GM12878 (cell line): ENCODE data around the gene DERL3. TPM values are rescaled to one million over a fixed set of nuclear protein-coding genes. Genes with fewer than 3 reads are reported as not detected.

Source experiments
- ATAC-seq: fragments of 200-7000 bp; cut with Tn5 transposase; 3 replicates; pipeline ENCODE4 v1.9.1; 2020; ENCODE audit warnings: mild to moderate bottlenecking, moderate library complexity
- BruUV-seq: library from RNA; stranded (reverse); fragments of 400-500 nt; replicated peaks from 2 replicates; lab custom pipeline; 2021; lab: Mats Ljungman, UMichigan
- CTCF ChIA-PET: fragments of 300-600 bp; sonication (Branson Sonifier 250); formaldehyde crosslinking; extraction: SDS; loops from one replicate; lab custom pipeline; 2021; ENCODE audit warnings: inconsistent platforms; lab: Yijun Ruan, JAX
- POLR2A ChIA-PET: fragments of 350-600 bp; formaldehyde crosslinking; extraction: SDS; loops from one replicate; lab custom pipeline; 2021; ENCODE audit warnings: inconsistent platforms; lab: Charles Lee
- RAD21 ChIA-PET: fragments of 300-600 bp; sonication (Branson Sonifier 250); formaldehyde crosslinking; loops from one replicate; lab custom pipeline; 2023; ENCODE audit warnings: antibody characterized with exemption; ENCODE audit not compliant: unreplicated experiment; lab: Charles Lee
- SMC1A ChIA-PET: fragments of 300-600 bp; sonication (Branson Sonifier 250); formaldehyde crosslinking; loops from one replicate; lab custom pipeline; 2023; ENCODE audit not compliant: unreplicated experiment, uncharacterized antibody; lab: Charles Lee
- DNase-seq: peaks from one replicate; pipeline ENCODE4 v3.0.0-alpha.2; 2011; ENCODE audit warnings: low read depth, low spot score
- FAIRE-seq: peaks from 3 replicates; lab custom pipeline; 2011; peaks lifted over from hg19 to GRCh38; lab: Jason Lieb, UNC
- H2AFZ ChIP-seq: 2 replicates; pipeline ENCODE4 v1.6.0; 2011; ENCODE audit warnings: low read depth, low read length, control low read depth; ENCODE audit not compliant: control insufficient read depth
- H3K27ac ChIP-seq: 2 replicates; pipeline ENCODE4 v1.5.1; 2011; ENCODE audit warnings: control low read depth; ENCODE audit not compliant: control insufficient read depth, insufficient read depth
- H3K27me3 ChIP-seq, 2 experiments: replicated peaks in 1 of 2; 2 replicates each; pipeline versions ENCODE4 v1.6.0 to v1.6.1; 2011; ENCODE audit warnings: low read length in 1 of 2; ENCODE audit not compliant: control insufficient read depth in 2 of 2, insufficient read depth in 2 of 2
- H3K36me3 ChIP-seq, 2 experiments: 2 replicates each; pipeline ENCODE4 v1.5.1; 2011; ENCODE audit warnings: low read length in 1 of 2; ENCODE audit not compliant: control insufficient read depth in 2 of 2, insufficient read depth in 2 of 2
- H3K4me1 ChIP-seq: 2 replicates; pipeline ENCODE4 v1.6.1; 2011; ENCODE audit warnings: mild to moderate bottlenecking, low read length, moderate library complexity, mixed read lengths; ENCODE audit not compliant: control insufficient read depth, insufficient read depth
- H3K4me2 ChIP-seq: 2 replicates; pipeline ENCODE4 v1.6.0; 2011; ENCODE audit warnings: control low read depth; ENCODE audit not compliant: control insufficient read depth, insufficient read depth
- H3K4me3 ChIP-seq: fragments of 200-600 bp; sonication (generic); 2 replicates; pipeline ENCODE4 v1.5.1; 2016
- H3K79me2 ChIP-seq: 2 replicates; pipeline ENCODE4 v1.6.0; 2011; ENCODE audit warnings: low read length; ENCODE audit not compliant: control insufficient read depth, insufficient read depth
- H3K9ac ChIP-seq: 2 replicates; pipeline ENCODE4 v1.8.0; 2011; ENCODE audit warnings: low read length, control low read depth, mixed read lengths; ENCODE audit not compliant: control insufficient read depth, insufficient read depth
- H3K9me3 ChIP-seq: replicated peaks from 3 replicates; pipeline ENCODE4 v1.5.1; 2011; ENCODE audit warnings: mild to moderate bottlenecking, low read length; ENCODE audit not compliant: control insufficient read depth, insufficient read depth
- H4K20me1 ChIP-seq: 2 replicates; pipeline ENCODE4 v1.6.0; 2011; ENCODE audit not compliant: control insufficient read depth, insufficient read depth
- ATF7 ChIP-seq: fragments of 450-650 bp; IDR thresholded peaks from 2 replicates; pipeline ENCODE4 v1.6.1; 2016; ENCODE audit warnings: low read depth, mild to moderate bottlenecking
- BHLHE40 ChIP-seq, 2 experiments: fragments of 450-650 bp in 1 of 2; IDR thresholded peaks; 2 replicates each; pipeline ENCODE4 v1.6.1; 2011 to 2017; ENCODE audit warnings: low read depth in 2 of 2, borderline replicate concordance in 1 of 2, improper control_type of control experiment in 1 of 2, low read length in 1 of 2, mild to moderate bottlenecking in 1 of 2
- BMI1 ChIP-seq: fragments of 450-650 bp; IDR thresholded peaks from 2 replicates; pipeline ENCODE4 v1.6.1; 2016; ENCODE audit warnings: mild to moderate bottlenecking, moderate library complexity, borderline replicate concordance
- CBX5 ChIP-seq: sonication (generic); IDR thresholded peaks from 2 replicates; pipeline ENCODE4 v1.6.1; 2016; ENCODE audit warnings: low read depth, moderate library complexity, mild to moderate bottlenecking, inconsistent platforms
- CHD2 ChIP-seq: IDR thresholded peaks from 2 replicates; pipeline ENCODE4 v1.6.1; 2011; ENCODE audit warnings: low read depth, low read length, improper control_type of control experiment, borderline replicate concordance
- FOXK2 ChIP-seq: fragments of 450-650 bp; IDR thresholded peaks from 2 replicates; pipeline ENCODE4 v1.6.1; 2017; ENCODE audit warnings: mild to moderate bottlenecking, moderate library complexity
- IKZF1 ChIP-seq: fragments of 450-650 bp; conservative IDR thresholded peaks from 2 replicates; pipeline ENCODE4 v1.6.1; 2017; ENCODE audit warnings: antibody characterized with exemption, mild to moderate bottlenecking
- MEF2B ChIP-seq: fragments of 450-650 bp; IDR thresholded peaks from 2 replicates; pipeline ENCODE4 v1.6.1; 2018; ENCODE audit warnings: mild to moderate bottlenecking, moderate library complexity; ENCODE audit not compliant: partially characterized antibody, poor library complexity, severe bottlenecking
- MYC ChIP-seq: IDR thresholded peaks from 2 replicates; pipeline ENCODE4 v1.6.1; 2011; ENCODE audit warnings: mild to moderate bottlenecking, low read length, moderate library complexity, inconsistent platforms; ENCODE audit not compliant: insufficient read depth, insufficient replicate concordance, insufficient read length, severe bottlenecking
- NBN ChIP-seq: fragments of 450-650 bp; IDR thresholded peaks from 2 replicates; pipeline ENCODE4 v1.6.1; 2016
- NR2C2 ChIP-seq: IDR thresholded peaks from 2 replicates; pipeline ENCODE4 v1.6.1; 2011; ENCODE audit warnings: borderline replicate concordance, low read depth; ENCODE audit not compliant: control insufficient read depth, insufficient read length
- NR2F1 ChIP-seq: fragments of 450-650 bp; conservative IDR thresholded peaks from 2 replicates; pipeline ENCODE4 v1.6.1; 2017; ENCODE audit warnings: mild to moderate bottlenecking
- POLR2A ChIP-seq: IDR thresholded peaks from 2 replicates; pipeline ENCODE4 v1.6.1; 2011; ENCODE audit warnings: low read depth, mild to moderate bottlenecking, low read length
- ZNF274 ChIP-seq: IDR thresholded peaks from one replicate; pipeline ENCODE4 v1.8.0; 2011; ENCODE audit not compliant: insufficient read length, insufficient read depth
- ZSCAN29 ChIP-seq: fragments of 450-650 bp; IDR thresholded peaks from 2 replicates; pipeline ENCODE4 v1.6.1; 2017; ENCODE audit warnings: mild to moderate bottlenecking, moderate library complexity
- WGBS: methylation state at CpG from one replicate; pipeline ENCODE4 v1.1.6; 2016; ENCODE audit warnings: low lambda C conversion rate; ENCODE audit not compliant: insufficient replicate concordance, insufficient coverage; ENCODE audit errors: missing lambda C conversion rate; 5-methylcytosine and 5-hydroxymethylcytosine counted together
- in situ Hi-C: fragments of 300-500 bp; cut with MboI; formaldehyde crosslinking; loops from 9 replicates; pipeline ENCODE4 v1.14.3; 2018; ENCODE audit warnings: mixed read lengths
- intact Hi-C: fragments of 100-400 bp; cut with micrococcal nuclease; formaldehyde crosslinking; loops from one replicate; pipeline ENCODE4 v1.14.2; 2022; ENCODE audit not compliant: unreplicated experiment
- polyA plus RNA-seq, 11 experiments: library from polyadenylated mRNA; depleted of rRNA in 4 of 11; unstranded in 6 of 11; stranded (reverse) in 5 of 11; fragments of >200 nt; fragmentation: Nextera tagmentation in 4 of 11; fragmentation: Illumina TruSeq in 1 of 11; extraction: Ambion mirVana in 4 of 11; extraction: Trizol in 1 of 11; gene quantifications; 1 replicate in 1 of 11; 2 replicates in 10 of 11; pipeline versions ENCODE4 v1.2.1 to v1.2.3, GENCODE V29; 2011 to 2016; ENCODE audit warnings: inconsistent platforms in 2 of 11, missing spikeins in 2 of 11, low read depth in 1 of 11
- total RNA-seq, 4 experiments: library from RNA; depleted of rRNA in 3 of 4; stranded (reverse); fragments of >200 nt in 3 of 4; fragmentation: Illumina TruSeq in 1 of 4; extraction: Trizol in 1 of 4; gene quantifications; 2 replicates each; pipeline versions ENCODE4 v1.2.1 to v1.2.3, GENCODE V29; 2013 to 2021
- TF ChIP-seq, protein P1 (sequence below): fragments of 450-650 bp; IDR thresholded peaks from 2 replicates; pipeline ENCODE4 v1.6.1; 2017; ENCODE audit warnings: borderline replicate concordance
- TF ChIP-seq, protein P2 (sequence below): fragments of 450-650 bp; IDR thresholded peaks from 2 replicates; pipeline ENCODE4 v1.6.1; 2018; ENCODE audit warnings: borderline replicate concordance, mild to moderate bottlenecking; ENCODE audit not compliant: partially characterized antibody
- TF ChIP-seq, protein P3 (sequence below): fragments of 450-650 bp; IDR thresholded peaks from 2 replicates; pipeline ENCODE4 v1.6.1; 2014; ENCODE audit warnings: mild to moderate bottlenecking

Gene DERL3
- total and polyA plus RNA-seq, 10 of the 15 experiments (the other 5 are each of a cell fraction or from before 2014, with no cell fraction given) = 4.1 to 52.4 (median 14.1) TPM

DNA sequence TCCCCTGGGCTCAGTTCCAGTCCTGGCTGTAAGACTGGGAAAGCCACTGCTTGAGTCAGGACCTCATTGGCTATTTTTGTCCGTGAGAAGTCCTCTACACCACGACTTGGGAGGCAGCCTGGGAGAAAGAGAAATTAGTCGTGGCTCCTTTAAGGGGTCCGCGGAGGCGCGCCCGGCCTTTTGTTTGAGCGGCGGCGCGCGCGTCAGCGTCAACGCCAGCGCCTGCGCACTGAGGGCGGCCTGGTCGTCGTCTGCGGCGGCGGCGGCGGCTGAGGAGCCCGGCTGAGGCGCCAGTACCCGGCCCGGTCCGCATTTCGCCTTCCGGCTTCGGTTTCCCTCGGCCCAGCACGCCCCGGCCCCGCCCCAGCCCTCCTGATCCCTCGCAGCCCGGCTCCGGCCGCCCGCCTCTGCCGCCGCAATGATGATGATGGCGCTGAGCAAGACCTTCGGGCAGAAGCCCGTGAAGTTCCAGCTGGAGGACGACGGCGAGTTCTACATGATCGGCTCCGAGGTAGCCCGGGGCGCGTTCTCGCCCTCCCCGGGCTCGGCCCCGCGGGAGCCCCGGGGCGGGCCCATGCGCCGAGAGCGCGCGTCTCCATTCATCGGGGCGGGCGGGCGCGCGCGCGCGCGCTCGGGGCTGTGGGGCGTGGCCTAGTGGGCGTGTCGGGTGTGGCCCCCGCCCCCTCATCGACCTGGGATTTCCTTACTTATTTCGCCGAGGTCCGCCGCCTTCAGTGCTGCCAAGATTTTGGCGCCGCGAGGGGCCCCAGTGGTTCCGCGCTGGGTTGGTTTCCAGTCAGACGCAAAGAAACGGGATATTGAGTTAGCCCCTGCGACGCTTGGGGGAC is 51.8 kb downstream of the DERL3 start, which contains the start of gene SMARCB1:
Gene SMARCB1, plus strand, starts transcription at position 215 of the 848 bp plus-strand sequence. Its CDS starts 204 bp downstream, at position 419.
- no peak for DNase-seq
- peak within 1 kb of the TSS; percentile 97 for H2AFZ ChIP-seq
- peaks cover 46% of the 10 kb centered on the region for H3K79me2 ChIP-seq
- no TSS peak for BruUV-seq
- ChIA-PET SMC1A (interaction anchor here (1.0 to 1.9 kb wide), 7 partner anchors 9 to 59 kb away, joined by 3 to 5 read pairs (median 4); no protein-coding TSS in a partner anchor), CTCF (interaction anchor here (0.8 to 1.5 kb wide), 3 partner anchors 16 to 59 kb away, joined by 3 read pairs; no protein-coding TSS in a partner anchor), RAD21 (interaction anchor here (0.6 to 1.1 kb wide), 5 partner anchors 14 to 616 kb away, joined by 3 to 4 read pairs (median 3); partner anchors contain the start of genes MIF and MMP11), POLR2A (interaction anchor here (0.5 to 2.5 kb wide), 4 partner anchors 19 to 108 kb away, joined by 3 to 8 read pairs (median 6); partner anchors contain the start of genes CHCHD10 and SLC2A11)
- peak within 1 kb of the TSS; percentile 98 for H3K27ac ChIP-seq
- peak within 1 kb of the TSS; percentile 99 for H3K9ac ChIP-seq
- intact Hi-C loops = loop anchor here (2.0 kb wide), 1 partner anchor 18 kb away; no protein-coding TSS in a partner anchor
- peak; percentile 82 for ATAC-seq
- under 1% methylated on average over 55 of the region's 97 CpGs for WGBS
- peak; percentile 18 for FAIRE-seq
- no peaks in the 10 kb centered on the region for H3K27me3 ChIP-seq
- H3K4me3 ChIP-seq = peak within 1 kb of the TSS; percentile 73
- H3K4me2 ChIP-seq = peak within 1 kb of the TSS; percentile 98
- H4K20me1 ChIP-seq = 0 out of 2 replicates have a peak, but pooled peaks cover 4% of the 10 kb centered on the region
- peaks cover 11% of the 10 kb centered on the region for H3K4me1 ChIP-seq
- in situ Hi-C loops = no loop called here
- H3K36me3 ChIP-seq = peaks cover 3 to 8% of the 10 kb centered on the region in 2 experiments; a peak in 3 of 4 replicates
- no peaks in the 10 kb centered on the region for H3K9me3 ChIP-seq
- no peak for TF ChIP-seq MEF2B
- TF ChIP-seq, protein P1, sequence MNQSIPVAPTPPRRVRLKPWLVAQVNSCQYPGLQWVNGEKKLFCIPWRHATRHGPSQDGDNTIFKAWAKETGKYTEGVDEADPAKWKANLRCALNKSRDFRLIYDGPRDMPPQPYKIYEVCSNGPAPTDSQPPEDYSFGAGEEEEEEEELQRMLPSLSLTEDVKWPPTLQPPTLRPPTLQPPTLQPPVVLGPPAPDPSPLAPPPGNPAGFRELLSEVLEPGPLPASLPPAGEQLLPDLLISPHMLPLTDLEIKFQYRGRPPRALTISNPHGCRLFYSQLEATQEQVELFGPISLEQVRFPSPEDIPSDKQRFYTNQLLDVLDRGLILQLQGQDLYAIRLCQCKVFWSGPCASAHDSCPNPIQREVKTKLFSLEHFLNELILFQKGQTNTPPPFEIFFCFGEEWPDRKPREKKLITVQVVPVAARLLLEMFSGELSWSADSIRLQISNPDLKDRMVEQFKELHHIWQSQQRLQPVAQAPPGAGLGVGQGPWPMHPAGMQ = no peak
- peak; percentile 98 for TF ChIP-seq ATF7
- TF ChIP-seq, protein P2, sequence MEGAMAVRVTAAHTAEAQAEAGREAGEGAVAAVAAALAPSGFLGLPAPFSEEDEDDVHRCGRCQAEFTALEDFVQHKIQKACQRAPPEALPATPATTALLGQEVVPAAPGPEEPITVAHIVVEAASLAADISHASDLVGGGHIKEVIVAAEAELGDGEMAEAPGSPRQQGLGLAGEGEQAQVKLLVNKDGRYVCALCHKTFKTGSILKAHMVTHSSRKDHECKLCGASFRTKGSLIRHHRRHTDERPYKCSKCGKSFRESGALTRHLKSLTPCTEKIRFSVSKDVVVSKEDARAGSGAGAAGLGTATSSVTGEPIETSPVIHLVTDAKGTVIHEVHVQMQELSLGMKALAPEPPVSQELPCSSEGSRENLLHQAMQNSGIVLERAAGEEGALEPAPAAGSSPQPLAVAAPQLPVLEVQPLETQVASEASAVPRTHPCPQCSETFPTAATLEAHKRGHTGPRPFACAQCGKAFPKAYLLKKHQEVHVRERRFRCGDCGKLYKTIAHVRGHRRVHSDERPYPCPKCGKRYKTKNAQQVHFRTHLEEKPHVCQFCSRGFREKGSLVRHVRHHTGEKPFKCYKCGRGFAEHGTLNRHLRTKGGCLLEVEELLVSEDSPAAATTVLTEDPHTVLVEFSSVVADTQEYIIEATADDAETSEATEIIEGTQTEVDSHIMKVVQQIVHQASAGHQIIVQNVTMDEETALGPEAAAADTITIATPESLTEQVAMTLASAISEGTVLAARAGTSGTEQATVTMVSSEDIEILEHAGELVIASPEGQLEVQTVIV = peak; percentile 86
- TF ChIP-seq, protein P3, sequence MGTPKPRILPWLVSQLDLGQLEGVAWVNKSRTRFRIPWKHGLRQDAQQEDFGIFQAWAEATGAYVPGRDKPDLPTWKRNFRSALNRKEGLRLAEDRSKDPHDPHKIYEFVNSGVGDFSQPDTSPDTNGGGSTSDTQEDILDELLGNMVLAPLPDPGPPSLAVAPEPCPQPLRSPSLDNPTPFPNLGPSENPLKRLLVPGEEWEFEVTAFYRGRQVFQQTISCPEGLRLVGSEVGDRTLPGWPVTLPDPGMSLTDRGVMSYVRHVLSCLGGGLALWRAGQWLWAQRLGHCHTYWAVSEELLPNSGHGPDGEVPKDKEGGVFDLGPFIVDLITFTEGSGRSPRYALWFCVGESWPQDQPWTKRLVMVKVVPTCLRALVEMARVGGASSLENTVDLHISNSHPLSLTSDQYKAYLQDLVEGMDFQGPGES = no peak
- TF ChIP-seq MYC = no peak
- TF ChIP-seq CBX5 = no peak
- peak; percentile 95 for TF ChIP-seq FOXK2
- TF ChIP-seq NBN = peak; percentile 76; the same call in 1 of the 2 replicates
- TF ChIP-seq BMI1 = no peak
- TF ChIP-seq ZSCAN29 = no peak
- TF ChIP-seq BHLHE40 (IDR thresholded peaks at IDR 0.05; ENCODE audit: borderline replicate concordance in 1 of 2, low read depth in 2 of 2, low read length in 1 of 2) = peak in 1 of 2 experiments; percentile 92; a peak in 3 of 4 replicates
- peak; percentile 79 for TF ChIP-seq IKZF1
- TF ChIP-seq POLR2A = peak; percentile 85
- 0 out of 2 replicates have a peak, but pooled peaks have one; percentile 11 for TF ChIP-seq NR2F1
- TF ChIP-seq ZNF274 = no peak
- no peak for TF ChIP-seq NR2C2
- TF ChIP-seq CHD2 = no peak
